ENCODE data around the gene SLC13A5. TPM values are rescaled to one million over a fixed set of nuclear protein-coding genes. Genes with fewer than 3 reads are reported as not detected.

Gene SLC13A5
- total and polyA plus RNA-seq, 9 of the 15 experiments (the other 6 are each of a cell fraction or from before 2014, with no cell fraction given): 0.04 TPM; not detected in 8

- CTCF ChIA-PET (ENCODE audit: low intra/inter-chr PET ratio): no interaction called here
- intact Hi-C loops (cut with micrococcal nuclease): no loop called here
- H4K20me1 ChIP-seq (replicated peaks; ENCODE audit: control insufficient read depth, insufficient read depth, low read length): no peaks in the 10 kb centered on the region
- H3K79me2 ChIP-seq (ENCODE audit: control insufficient read depth, insufficient read depth, low read length): no peaks in the 10 kb centered on the region
- H3K9ac ChIP-seq (ENCODE audit: insufficient read depth in 1 of 2, low read depth in 2 of 2, low read length in 2 of 2): no peak overlapping the region
- H2AFZ ChIP-seq (ENCODE audit: low read depth, low read length): no peak overlapping the region
- no peak overlapping the region for H3K27ac ChIP-seq (ENCODE audit: extremely low read depth, low read depth, low read length)
- POLR2A ChIA-PET: interaction anchor here (0.7 kb wide), 1 partner anchor 1091 kb away, joined by 4 read pairs; no protein-coding TSS in a partner anchor
- 0% methylated on average over 7 of the region's 11 CpGs for WGBS (ENCODE audit: insufficient coverage, low coverage, missing lambda C conversion rate)
- peaks cover 7 to 44% of the 10 kb centered on the region in 2 experiments; a peak in 4 of 5 replicates for H3K27me3 ChIP-seq (ENCODE audit: control insufficient read depth in 2 of 2, insufficient read depth in 2 of 2, low read length in 2 of 2)
- H3K4me3 ChIP-seq: no peak overlapping the region
- DNase-seq (ENCODE audit: extremely low read depth in 1 of 4, low spot score in 3 of 4) (no peak), FAIRE-seq (no peak), ATAC-seq (no peak)
- no peak overlapping the region for H3K4me2 ChIP-seq (ENCODE audit: insufficient read depth, low read length)
- H3K4me1 ChIP-seq (replicated peaks in 1 of 2; ENCODE audit: control insufficient read depth in 2 of 2, insufficient read depth in 2 of 2, low read length in 2 of 2): no peaks in the 10 kb centered on the region
- no peaks in the 10 kb centered on the region for H3K36me3 ChIP-seq (ENCODE audit: control insufficient read depth, insufficient read depth, low read length)
- no peaks in the 10 kb centered on the region for H3K9me3 ChIP-seq (replicated peaks; ENCODE audit: control insufficient read depth, insufficient read depth, low read depth, low read length)
- in situ Hi-C loops (cut with MboI): no loop called here
- BruUV-seq (replicated peaks): no TSS peak
- no peaks in the 10 kb centered on the region for H3K9me1 ChIP-seq (ENCODE audit: control insufficient read depth, insufficient read depth, low read length)
- TF ChIP-seq HDGF (IDR thresholded peaks at IDR 0.05): no peak
- no peak for TF ChIP-seq POLR2A (conservative IDR thresholded peaks at IDR 0.05)
- TF ChIP-seq ZBTB40 (IDR thresholded peaks at IDR 0.05): no peak
- TF ChIP-seq ZBTB40 (CRISPR knock-in tag; IDR thresholded peaks at IDR 0.05): no peak
- no peak for TF ChIP-seq ZNF324 (CRISPR knock-in tag; IDR thresholded peaks at IDR 0.05)
- TF ChIP-seq STAG1 (CRISPR knock-in tag; IDR thresholded peaks at IDR 0.05; ENCODE audit: borderline replicate concordance): no peak
- no peak for TF ChIP-seq SMAD4 (CRISPR knock-in tag; conservative IDR thresholded peaks at IDR 0.05)
- TF ChIP-seq ZBTB11 (CRISPR knock-in tag; IDR thresholded peaks at IDR 0.05): no peak
- no peak for TF ChIP-seq ZNF277 (CRISPR knock-in tag; IDR thresholded peaks at IDR 0.05; ENCODE audit: borderline replicate concordance)
- no peak for TF ChIP-seq E2F3 (CRISPR knock-in tag; IDR thresholded peaks at IDR 0.05)
Measured at GRCh38 chr17:6690641-6691040, 22.5 kb downstream of the SLC13A5 start.
